ENCODE measurements around the gene SWT1. TPM values are rescaled to one million over a fixed set of nuclear protein-coding genes. Genes with fewer than 3 reads are reported as not detected.

Gene SWT1
- total RNA-seq, 2 experiments from 2014 or later = 3.7 to 3.9 TPM

- no peak overlapping the region for H3K27ac Mint-ChIP-seq
- H3K9me3 Mint-ChIP-seq = peaks cover 5% of the 10 kb centered on the region
- no peak overlapping the region for H3K4me3 Mint-ChIP-seq
- peaks cover 21% of the 10 kb centered on the region for H3K36me3 Mint-ChIP-seq (ENCODE audit: low read depth)
- CTCF ChIA-PET = no interaction called here
- no peaks in the 10 kb centered on the region for H3K27me3 Mint-ChIP-seq
- POLR2A ChIA-PET = no interaction called here
- peaks cover 21% of the 10 kb centered on the region for H3K4me1 Mint-ChIP-seq
- no peak for DNase-seq
These were observed 130.5 kb downstream of the SWT1 start for GRCh38 chr1:185287451-185287850.

DNA sequence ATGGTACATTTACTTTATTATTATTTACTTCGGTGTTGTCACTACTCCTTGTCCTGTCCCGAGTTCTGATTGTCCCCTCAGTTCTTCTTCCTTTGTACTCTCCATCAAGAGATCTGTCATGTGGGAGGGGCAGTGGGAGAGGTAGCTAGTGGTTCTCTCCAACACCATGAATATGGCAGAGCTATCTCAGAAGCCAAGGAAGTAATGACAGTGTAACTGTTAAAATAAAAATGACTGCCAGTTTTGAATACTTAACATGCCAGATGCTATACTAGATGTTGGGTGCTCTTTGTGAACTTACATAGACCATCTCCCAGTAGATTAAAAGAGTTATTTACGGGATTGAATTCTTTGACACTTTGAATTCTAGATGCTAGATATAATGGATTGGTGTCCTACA is 131.5 kb downstream of the SWT1 start:
- Mint-ChIP-seq H3K4me3 (no peak overlapping the region), H3K9me3 (peaks cover 5% of the 10 kb centered on the region), H3K4me1 (peaks cover 21% of the 10 kb centered on the region), H3K27me3 (no peaks in the 10 kb centered on the region), H3K27ac (no peak overlapping the region), H3K36me3 (ENCODE audit: low read depth) (peaks cover 28% of the 10 kb centered on the region)
- POLR2A ChIA-PET = no interaction called here
- DNase-seq = no peak
- CTCF ChIA-PET = no interaction called here

DNA sequence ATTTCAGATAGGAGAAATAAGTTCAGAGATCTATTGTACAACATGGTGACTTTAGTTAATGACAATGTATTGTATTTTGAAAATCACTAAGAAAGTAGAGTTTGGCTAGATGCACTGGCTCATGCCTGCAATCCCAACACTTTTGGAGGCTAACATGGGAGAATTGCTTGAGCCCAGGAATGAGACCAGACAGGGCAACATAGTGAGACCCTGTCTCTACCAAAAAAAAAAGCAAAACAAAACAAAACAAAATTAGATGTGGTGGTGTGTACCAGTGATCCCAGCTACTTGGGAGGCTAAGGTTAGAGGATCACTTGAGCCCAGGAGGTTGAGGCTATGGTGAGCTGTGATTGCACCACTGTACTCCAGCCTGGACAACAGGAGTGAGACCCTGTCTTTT is 132.9 kb downstream of the SWT1 start:
- DNase-seq = no peak
- CTCF ChIA-PET = interaction anchor here (1.2 kb wide), 1 partner anchor 9 kb away, joined by 3 read pairs; no protein-coding TSS in a partner anchor
- Mint-ChIP-seq H3K27ac (no peak overlapping the region), H3K9me3 (peaks cover 5% of the 10 kb centered on the region), H3K4me3 (no peak overlapping the region), H3K36me3 (ENCODE audit: low read depth) (peaks cover 39% of the 10 kb centered on the region), H3K27me3 (no peaks in the 10 kb centered on the region), H3K4me1 (peaks cover 21% of the 10 kb centered on the region)
- POLR2A ChIA-PET = no interaction called here

GRCh38 chr1:185291159-185291558 is 134.2 kb downstream of the SWT1 start:
- no peak for DNase-seq
- Mint-ChIP-seq H3K36me3 (ENCODE audit: low read depth) (peaks cover 48% of the 10 kb centered on the region), H3K4me1 (peaks cover 16% of the 10 kb centered on the region), H3K9me3 (peaks cover 5% of the 10 kb centered on the region), H3K27ac (no peak overlapping the region), H3K4me3 (no peak overlapping the region), H3K27me3 (no peaks in the 10 kb centered on the region)
- CTCF ChIA-PET = interaction anchor here (0.6 to 0.8 kb wide), 4 partner anchors 10 to 820 kb away, joined by 3 to 9 read pairs (median 4); no protein-coding TSS in a partner anchor
- POLR2A ChIA-PET = no interaction called here

GRCh38 chr1:185291652-185292051 is 134.7 kb downstream of the SWT1 start:
- peaks cover 53% of the 10 kb centered on the region for H3K36me3 Mint-ChIP-seq (ENCODE audit: low read depth)
- H3K4me1 Mint-ChIP-seq = peaks cover 16% of the 10 kb centered on the region
- no peak for DNase-seq
- CTCF ChIA-PET = interaction anchor here (0.6 to 1.6 kb wide), 5 partner anchors 81 to 821 kb away, joined by 3 to 9 read pairs (median 4); no protein-coding TSS in a partner anchor
- no peak overlapping the region for H3K4me3 Mint-ChIP-seq
- H3K27me3 Mint-ChIP-seq = no peaks in the 10 kb centered on the region
- H3K9me3 Mint-ChIP-seq = peaks cover 3% of the 10 kb centered on the region
- POLR2A ChIA-PET = no interaction called here
- no peak overlapping the region for H3K27ac Mint-ChIP-seq

DNA sequence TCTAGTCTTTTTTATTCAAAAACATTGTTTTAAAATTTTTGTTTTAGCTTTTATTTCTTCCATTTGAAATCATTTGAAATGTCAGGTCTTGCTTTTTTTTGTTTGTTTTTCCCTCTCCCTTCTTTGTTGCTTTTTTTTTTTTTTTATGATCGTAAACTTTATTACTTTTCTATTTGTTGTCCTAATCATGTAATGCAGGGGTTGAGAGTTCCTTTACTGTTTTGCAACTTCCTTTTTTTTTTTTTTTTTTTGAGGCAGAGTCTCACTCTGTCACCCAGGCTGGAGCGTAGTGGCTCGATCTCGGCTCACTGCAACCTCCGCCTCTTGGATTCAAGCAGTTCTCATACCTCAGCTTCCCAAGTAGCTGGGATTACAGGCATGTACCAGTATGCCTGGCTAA is 135.3 kb downstream of the SWT1 start:
- ChIA-PET POLR2A (no interaction called here), CTCF (interaction anchor here (0.6 to 1.6 kb wide), 3 partner anchors 122 to 268 kb away, joined by 3 to 4 read pairs (median 4); no protein-coding TSS in a partner anchor)
- no peaks in the 10 kb centered on the region for H3K27me3 Mint-ChIP-seq

DNA sequence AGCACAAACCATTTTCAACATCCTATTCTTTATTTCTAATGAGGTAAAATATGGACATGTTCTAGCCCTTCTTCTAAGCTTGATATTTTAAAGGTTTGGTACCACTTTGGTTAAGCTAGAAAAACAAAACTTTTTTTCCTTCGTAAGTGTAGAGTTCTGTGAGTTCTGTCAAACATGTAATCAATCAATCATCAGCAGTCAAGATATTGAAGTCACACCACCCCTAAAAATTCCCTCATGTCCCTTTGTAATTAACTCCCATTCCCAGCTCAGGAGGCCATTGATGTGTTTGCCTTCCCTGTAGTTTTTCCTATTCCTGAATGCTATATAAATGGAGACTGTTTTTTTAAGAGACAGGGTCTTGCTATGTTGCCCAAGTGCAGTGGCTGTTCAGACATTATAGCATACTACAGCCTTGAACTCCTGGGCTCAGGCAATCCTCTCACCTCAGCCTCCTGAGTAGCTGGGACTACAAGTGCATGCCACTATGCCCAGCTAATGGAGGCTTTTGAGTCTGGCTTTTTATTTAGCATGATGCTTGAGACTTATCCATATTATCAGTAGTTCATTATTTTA is 137.1 kb downstream of the SWT1 start:
- DNase-seq = no peak
- Mint-ChIP-seq H3K27me3 (no peaks in the 10 kb centered on the region), H3K36me3 (ENCODE audit: low read depth) (peaks cover 67% of the 10 kb centered on the region), H3K9me3 (peaks cover 3% of the 10 kb centered on the region), H3K4me1 (peaks cover 7% of the 10 kb centered on the region), H3K27ac (no peak overlapping the region), H3K4me3 (no peak overlapping the region)
- POLR2A ChIA-PET = no interaction called here
- CTCF ChIA-PET = interaction anchor here (1.6 kb wide), 1 partner anchor 13 kb away, joined by 5 read pairs; no protein-coding TSS in a partner anchor

More for the DNA sequence above, 135.3 kb downstream of the SWT1 start:
- peaks cover 55% of the 10 kb centered on the region for H3K36me3 Mint-ChIP-seq (ENCODE audit: low read depth)
- no peak overlapping the region for H3K27ac Mint-ChIP-seq
- H3K4me1 Mint-ChIP-seq = peaks cover 15% of the 10 kb centered on the region
- no peak overlapping the region for H3K4me3 Mint-ChIP-seq
- H3K9me3 Mint-ChIP-seq = peaks cover 3% of the 10 kb centered on the region
- DNase-seq = no peak

DNA sequence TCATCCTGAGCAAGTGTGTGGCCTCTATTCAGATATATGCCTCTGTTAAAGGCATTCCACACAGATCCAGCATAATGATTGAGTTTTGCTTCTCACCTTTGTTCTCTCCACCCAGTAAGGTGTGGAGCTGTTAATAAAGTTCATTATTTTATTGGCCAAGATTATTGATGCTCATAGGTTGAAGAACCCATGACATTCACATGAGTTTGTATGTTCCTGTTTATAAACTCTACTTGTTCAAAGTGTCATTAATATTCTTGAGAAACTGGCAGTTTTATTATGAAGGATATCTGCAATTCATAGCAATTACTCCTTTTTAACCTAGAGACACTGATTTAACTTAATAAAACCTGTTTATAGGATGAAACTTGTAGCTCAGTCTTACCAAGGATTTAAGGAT is 138.1 kb downstream of the SWT1 start:
- Mint-ChIP-seq H3K4me1 (no peaks in the 10 kb centered on the region), H3K4me3 (no peak overlapping the region), H3K36me3 (ENCODE audit: low read depth) (peaks cover 64% of the 10 kb centered on the region), H3K27me3 (no peaks in the 10 kb centered on the region), H3K9me3 (no peaks in the 10 kb centered on the region), H3K27ac (no peak overlapping the region)
- POLR2A ChIA-PET = no interaction called here
- CTCF ChIA-PET = interaction anchor here (1.1 kb wide), 1 partner anchor 9 kb away, joined by 4 read pairs; no protein-coding TSS in a partner anchor
- DNase-seq = no peak

DNA sequence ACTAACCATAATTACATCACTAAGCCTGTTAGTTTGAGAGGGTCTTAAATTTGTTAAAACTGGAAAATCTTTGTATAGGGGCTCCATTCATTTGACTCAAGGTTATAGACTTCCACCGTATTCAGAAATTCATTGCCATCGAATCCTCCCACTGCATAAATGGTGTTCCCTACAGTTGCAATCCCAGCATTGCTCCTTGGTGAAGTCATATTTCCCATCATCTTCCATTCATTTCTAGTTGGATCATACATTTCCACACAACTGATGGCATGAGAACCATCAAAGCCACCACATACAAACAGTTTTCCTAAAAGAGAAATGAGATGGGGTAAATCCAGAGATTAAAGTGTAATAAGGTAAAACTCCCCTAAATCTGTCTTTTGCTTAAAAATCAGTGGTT is 141.0 kb downstream of the SWT1 start:
- Mint-ChIP-seq H3K36me3 (ENCODE audit: low read depth) (peaks cover 67% of the 10 kb centered on the region), H3K4me3 (no peak overlapping the region), H3K4me1 (no peaks in the 10 kb centered on the region), H3K9me3 (no peaks in the 10 kb centered on the region), H3K27me3 (no peaks in the 10 kb centered on the region), H3K27ac (no peak overlapping the region)
- CTCF ChIA-PET = interaction anchor here (0.9 to 1.7 kb wide), 2 partner anchors 9 to 298 kb away, joined by 3 to 4 read pairs; no protein-coding TSS in a partner anchor
- DNase-seq = no peak
- POLR2A ChIA-PET = no interaction called here

DNA sequence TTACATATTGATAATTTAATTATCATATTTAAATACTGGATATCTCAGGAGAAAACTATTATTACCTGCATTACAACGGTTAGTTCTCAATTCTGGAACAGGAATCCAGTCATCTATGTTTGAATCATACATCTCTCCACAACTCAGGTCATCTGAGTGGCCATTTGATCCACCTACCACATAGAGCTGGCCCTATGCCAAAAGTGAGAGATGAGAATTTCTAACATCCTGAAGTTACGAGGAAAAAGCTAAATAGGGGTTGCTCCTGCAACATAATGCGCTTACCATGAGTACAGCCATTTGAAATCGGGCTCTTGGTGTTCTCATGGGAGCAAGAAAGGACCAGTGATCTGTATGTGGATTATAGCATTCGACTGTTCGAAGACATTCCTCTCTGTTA is 143.2 kb downstream of the SWT1 start:
- ChIA-PET POLR2A (no interaction called here), CTCF (interaction anchor here (1.6 kb wide), 1 partner anchor 19 kb away, joined by 3 read pairs; no protein-coding TSS in a partner anchor)
- Mint-ChIP-seq H3K36me3 (ENCODE audit: low read depth) (peaks cover 71% of the 10 kb centered on the region), H3K27me3 (no peaks in the 10 kb centered on the region), H3K9me3 (no peaks in the 10 kb centered on the region), H3K4me1 (peaks cover 3% of the 10 kb centered on the region), H3K27ac (no peak overlapping the region), H3K4me3 (no peak overlapping the region)
- DNase-seq = no peak

DNA sequence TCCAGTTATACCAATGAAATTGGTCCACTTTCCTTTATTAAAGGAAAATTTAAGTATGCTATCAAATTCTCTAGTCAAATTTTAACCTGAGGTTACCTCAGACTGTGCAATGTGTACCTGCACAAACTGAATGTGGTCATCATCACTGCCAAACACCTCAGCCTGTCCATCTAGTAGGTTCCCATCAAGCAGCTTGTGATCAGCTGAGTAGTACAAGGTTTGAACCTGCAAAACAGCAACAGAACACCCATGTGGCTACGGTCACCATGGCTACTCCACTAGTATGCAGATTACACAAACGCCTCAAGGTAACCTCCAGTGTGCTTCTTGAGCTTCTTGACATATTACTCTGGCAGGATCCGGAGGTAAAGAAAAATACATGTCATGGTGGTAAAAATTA is 148.5 kb downstream of the SWT1 start:
- Mint-ChIP-seq H3K4me3 (no peak overlapping the region), H3K36me3 (ENCODE audit: low read depth) (peaks cover 68% of the 10 kb centered on the region), H3K4me1 (peaks cover 8% of the 10 kb centered on the region)

DNA sequence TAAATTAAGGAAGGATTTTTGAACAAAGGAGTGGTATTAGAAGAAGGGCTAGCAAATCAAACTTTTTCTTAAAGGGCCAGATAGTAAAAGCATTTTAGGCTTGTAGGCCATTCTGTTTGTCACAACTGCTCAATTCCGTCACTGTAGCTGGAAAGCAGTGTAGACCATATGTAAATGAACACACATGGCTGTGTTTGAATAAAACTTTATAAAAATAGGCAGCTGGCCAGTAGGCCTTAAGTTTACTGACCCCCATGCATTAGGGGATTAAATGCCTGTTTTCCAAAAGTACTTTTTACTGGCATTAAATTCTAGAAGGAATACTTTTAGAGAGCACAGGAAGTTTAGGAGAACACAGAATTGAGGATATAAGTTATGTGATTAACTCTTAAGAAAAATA is 151.2 kb downstream of the SWT1 start:
- ChIA-PET POLR2A (interaction anchor here (0.5 kb wide), 1 partner anchor 60 kb away, joined by 4 read pairs; no protein-coding TSS in a partner anchor), CTCF (no interaction called here)
- H3K4me3 Mint-ChIP-seq = no peak overlapping the region
- H3K27ac Mint-ChIP-seq = no peak overlapping the region
- H3K36me3 Mint-ChIP-seq (ENCODE audit: low read depth) = peaks cover 63% of the 10 kb centered on the region
- no peak for DNase-seq
- peaks cover 26% of the 10 kb centered on the region for H3K4me1 Mint-ChIP-seq
- no peaks in the 10 kb centered on the region for H3K9me3 Mint-ChIP-seq
- H3K27me3 Mint-ChIP-seq = no peaks in the 10 kb centered on the region

More for the DNA sequence above, 148.5 kb downstream of the SWT1 start:
- POLR2A ChIA-PET = no interaction called here
- H3K27ac Mint-ChIP-seq = peak overlapping the region; percentile 17
- no peak for DNase-seq
- CTCF ChIA-PET = interaction anchor here (0.6 to 1.5 kb wide), 3 partner anchors 9 to 1117 kb away, joined by 3 to 4 read pairs (median 3); no protein-coding TSS in a partner anchor
- H3K9me3 Mint-ChIP-seq = no peaks in the 10 kb centered on the region
- no peaks in the 10 kb centered on the region for H3K27me3 Mint-ChIP-seq

DNA sequence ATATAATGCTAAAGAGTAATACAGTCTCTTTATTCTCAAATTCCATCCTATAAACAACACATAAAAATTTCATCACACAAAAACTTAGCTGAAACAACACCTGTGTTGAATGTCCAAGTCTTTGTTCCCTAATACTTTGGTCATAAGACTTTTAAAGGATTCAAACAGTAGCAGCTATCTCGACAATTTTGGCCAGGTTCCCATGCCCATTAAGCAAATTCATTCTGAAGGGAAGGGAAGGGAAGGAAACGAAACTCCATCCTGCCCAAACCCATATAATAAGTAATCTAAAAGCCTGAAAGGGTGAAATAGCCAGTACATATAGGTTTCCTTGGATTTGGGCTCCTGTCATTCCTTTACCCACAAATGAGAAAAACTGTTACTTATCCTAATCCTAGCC is 152.6 kb downstream of the SWT1 start:
- Mint-ChIP-seq H3K36me3 (ENCODE audit: low read depth) (peaks cover 57% of the 10 kb centered on the region), H3K4me1 (peaks cover 41% of the 10 kb centered on the region), H3K27me3 (no peaks in the 10 kb centered on the region), H3K9me3 (no peaks in the 10 kb centered on the region), H3K27ac (no peak overlapping the region), H3K4me3 (no peak overlapping the region)
- ChIA-PET POLR2A (interaction anchor here (0.6 kb wide), 1 partner anchor 8 kb away, joined by 3 read pairs; no protein-coding TSS in a partner anchor), CTCF (interaction anchor here (0.6 to 1.0 kb wide), 2 partner anchors 66 to 124 kb away, joined by 3 read pairs; no protein-coding TSS in a partner anchor)
- DNase-seq = no peak

All from activated CD4-positive, alpha-beta T cell treated with anti-CD3 and anti-CD28 coated beads, Interleukin-2, amount 10 ng/mL, durations not matched to agents 7 days and 5 days (primary cell).